GM18907 (cell line): ENCODE measurements around the gene ZMYM3.

Experiments used
- ATAC-seq: cut with Tn5 transposase; IDR thresholded peaks from one replicate; pipeline ENCODE4 v1.9.1; 2021; ENCODE audit warnings: mild to moderate bottlenecking, moderate library complexity; ENCODE audit not compliant: unreplicated experiment

Gene ZMYM3

DNA sequence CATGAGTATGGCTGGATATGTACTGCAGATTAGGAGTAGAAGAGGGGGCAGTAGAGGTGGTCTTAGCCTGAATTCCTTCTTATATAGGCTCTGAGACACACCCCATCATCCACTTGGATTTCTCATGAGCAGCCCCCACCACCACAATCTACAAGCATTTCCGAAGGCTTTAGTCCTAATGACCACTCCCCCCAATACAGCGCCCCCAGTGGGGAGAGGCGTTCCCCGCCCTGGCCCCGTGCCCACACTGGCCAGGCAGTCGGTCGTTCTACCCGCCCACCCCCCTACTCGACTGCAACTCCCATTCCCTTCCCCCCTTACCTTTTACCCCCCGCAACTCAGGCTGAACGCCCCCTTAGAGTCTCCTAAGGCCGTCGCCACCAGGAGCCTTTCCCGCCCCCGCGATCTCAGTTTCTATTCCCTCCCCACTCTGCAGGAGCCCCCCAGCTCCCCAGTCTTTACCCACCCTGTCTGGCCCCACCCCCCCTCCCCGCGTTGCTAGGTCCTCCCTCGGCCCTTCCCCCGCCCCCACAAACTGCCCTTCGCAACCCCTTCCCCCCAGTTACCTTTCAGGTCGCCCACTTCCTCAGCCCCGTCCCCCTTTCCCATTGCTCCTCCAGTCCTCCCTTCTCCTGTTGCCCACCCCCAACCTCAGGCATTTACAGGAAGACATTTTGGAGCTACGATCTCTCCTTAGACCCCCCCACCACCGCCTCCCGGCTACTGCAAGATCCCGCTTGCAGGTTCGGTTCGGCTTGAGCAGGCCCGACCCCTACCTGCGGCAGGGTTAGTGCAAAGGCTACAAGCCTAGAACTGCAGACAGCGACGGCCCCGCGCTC lies 468 bp downstream of the ZMYM3 start:
- ATAC-seq: no peak

DNA sequence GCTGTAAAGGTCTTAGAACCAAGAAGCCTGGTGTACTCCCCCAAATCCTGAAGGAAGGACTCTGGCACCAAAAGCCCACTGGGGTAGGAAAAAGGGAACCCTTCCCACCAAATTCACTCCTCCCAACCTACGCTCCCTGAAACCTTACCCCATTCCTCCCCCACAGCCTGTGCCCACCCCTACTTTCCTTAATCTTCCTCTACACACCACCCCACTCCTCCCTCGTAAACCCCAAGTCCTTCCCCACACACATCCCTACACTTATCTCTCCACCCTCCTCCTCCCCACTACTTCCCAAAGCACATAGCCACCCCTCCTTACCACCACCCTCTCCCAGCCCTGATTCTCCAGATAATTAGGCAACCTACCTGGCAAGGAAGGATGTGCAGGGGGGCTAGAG lies 1.7 kb downstream of the ZMYM3 start:
- no peak for ATAC-seq

DNA sequence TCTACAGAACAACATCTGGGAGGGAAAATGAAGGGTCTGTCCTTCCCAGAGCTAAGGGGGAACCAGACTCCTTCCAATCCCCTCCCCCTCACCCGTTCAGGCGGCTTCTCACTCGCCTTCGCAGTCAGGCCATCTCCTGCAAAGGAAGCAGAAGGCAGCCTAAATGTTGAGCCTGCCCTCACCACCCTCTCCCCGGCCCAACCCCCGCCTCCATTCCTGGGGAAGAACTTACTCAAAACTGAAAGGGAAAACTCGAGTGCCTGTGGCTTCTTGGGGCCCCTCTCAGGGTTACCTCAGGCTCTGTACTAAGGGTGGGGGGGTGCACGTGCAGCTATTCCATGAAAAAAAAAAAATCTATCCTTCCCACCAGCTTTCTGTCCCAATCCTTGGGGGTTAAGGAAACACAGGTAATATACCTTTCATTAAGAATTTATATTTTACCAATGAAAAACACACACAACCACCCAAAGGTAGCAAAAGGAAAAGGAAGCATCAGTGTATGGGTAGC lies 2.4 kb downstream of the ZMYM3 start:
- no peak for ATAC-seq

DNA sequence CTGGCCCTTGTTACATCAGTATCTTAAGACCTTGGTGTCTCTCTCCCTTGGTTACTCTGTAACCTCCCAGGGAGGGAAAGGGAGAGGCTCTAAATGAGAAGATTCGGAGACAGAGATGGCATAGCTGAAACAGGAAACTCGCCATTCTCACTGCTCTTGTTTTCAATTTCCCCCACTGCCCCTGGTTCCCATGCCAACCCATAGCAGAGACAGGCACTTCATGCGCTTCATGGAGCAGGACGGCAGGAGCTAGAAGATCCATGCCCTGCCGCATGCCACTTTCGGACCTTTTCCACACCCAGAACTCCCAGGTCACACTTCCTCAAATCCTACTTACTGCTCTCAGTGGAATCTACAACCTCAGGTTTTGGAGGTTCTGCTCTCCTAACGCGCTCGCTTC lies 3.1 kb downstream of the ZMYM3 start:
- ATAC-seq: no peak

DNA sequence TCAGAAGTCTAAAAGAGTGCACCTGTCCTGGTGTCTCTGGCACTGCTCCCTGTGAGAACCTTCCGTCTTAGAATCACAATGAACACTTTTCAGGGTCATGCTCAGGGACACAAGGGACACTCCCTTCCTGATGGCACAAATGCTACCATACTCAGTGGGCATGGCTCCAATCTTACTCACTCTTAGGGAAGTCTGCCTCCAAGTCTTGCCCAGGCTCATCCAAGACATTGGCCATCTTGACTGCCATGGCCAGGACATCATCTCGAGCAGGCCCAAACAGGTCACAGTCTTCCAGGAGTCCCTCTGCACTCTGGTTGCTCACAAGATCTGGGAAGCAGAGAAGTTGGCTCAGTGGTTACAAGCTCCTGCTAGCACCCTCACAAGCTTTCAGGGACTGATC lies 8.8 kb downstream of the ZMYM3 start:
- no peak for ATAC-seq

DNA sequence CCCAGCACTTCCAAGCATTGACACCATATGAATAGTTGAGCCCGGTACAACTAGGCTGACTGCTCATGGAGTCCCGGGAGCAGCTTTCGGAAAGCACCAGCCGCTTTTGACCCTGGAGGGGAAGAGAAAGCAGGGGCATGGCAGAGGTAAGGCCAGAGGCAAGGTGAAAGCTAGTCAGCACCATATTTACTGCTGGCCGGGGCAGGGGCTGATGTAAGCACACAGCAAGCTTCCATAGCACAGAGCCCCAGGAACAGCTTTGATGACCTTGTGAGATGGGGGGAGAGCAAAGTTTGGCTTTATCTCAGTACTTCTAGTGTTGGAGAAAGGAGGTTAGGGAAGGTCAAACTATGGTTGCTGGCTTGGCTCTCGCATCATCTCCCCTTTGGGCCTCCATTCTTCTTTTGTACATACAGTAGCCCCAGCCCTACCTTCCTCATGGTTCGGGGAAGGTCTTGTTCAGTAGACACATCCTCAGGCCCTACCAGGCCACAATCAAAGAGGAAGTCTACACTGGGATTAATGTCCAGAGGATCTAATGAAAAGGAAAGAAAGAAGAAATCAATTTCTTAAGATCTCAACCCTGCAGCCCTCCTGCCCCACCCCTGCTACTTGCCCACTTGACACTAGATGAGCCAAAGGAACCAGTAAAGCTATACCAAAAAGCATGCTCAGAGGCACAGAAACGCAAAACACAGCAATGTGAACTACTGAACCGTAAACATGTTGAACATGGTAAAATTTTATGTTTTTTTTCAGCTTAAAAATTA lies 9.4 kb downstream of the ZMYM3 start:
- ATAC-seq: no peak

DNA sequence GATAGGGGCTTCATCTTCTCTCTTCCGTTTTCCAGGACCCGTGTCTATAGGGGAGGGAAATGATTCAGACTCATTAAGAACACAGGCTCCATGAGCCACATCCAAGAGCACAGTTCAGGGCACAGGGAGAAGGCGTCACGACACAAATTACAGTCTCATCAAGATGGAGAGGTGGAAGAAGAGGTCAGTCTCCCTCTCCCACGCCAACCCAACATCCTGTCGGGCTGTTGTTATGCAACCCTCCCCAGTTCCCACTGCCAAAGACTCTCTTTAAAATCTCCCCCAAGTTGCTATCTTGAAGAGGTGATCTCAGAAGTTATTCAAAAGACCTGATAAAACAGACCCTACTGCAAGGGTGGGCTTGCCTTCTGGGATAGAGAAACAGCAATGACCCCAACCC lies 12.6 kb downstream of the ZMYM3 start:
- ATAC-seq: no peak

DNA sequence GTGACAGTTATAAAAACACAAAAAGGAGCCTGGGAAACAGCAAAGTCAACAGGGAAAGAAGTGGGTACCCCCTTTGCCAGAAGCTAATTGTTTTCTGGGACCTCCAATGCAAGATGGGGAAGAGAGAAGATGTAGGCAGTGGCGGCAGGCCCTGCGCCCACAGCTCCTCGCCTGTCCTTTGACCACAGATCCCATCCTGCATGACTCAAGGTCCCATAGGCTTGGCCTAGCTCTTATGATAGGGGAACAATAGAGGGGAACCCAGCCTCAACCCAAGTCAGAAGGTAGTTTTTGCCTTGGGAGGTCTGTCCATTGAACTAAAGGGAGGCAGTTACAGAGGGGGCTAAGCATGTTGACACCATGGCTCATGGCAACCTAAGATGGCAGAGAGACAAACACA lies 14.2 kb downstream of the ZMYM3 start:
- no peak for ATAC-seq

DNA sequence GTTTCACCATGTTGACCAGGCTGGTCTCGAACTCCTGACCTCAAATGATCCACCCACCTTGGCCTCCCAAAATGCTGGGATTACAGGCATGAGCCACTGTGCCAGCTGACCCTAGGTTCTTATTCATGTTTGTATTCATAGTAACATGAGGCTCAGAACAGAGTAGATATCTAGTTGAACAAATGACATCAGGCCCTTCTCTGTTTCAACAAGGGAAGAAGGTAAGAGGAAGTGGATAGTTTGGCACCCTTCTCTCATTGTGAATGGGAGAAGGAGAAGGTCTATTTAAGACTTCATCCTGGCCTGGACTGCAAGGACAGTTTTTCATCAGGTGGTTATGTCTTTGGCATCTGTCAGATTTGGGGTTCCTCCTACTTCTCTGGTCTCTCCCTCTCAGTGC lies 17.1 kb downstream of the ZMYM3 start:
- ATAC-seq: no peak

DNA sequence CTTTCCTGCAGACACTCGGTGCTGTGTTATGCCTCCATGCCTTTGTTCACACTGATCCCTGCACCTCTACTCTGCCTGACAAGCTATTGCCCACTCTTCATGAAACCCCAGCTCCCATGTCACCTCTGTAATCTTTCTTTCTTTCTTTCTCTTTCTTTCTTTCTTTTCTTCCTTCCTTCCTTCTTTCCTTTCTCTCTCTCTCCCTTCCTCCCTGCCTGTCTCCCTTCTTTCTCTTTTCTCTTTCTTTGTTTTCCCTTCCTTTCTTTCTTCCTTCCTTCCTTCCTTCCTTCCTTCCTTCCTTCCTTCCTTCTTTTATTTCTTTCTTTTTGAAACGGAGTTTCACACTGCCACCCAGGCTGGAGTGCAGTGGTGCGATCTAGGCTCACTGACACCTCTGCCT lies 18.5 kb downstream of the ZMYM3 start:
- ATAC-seq: no peak

DNA sequence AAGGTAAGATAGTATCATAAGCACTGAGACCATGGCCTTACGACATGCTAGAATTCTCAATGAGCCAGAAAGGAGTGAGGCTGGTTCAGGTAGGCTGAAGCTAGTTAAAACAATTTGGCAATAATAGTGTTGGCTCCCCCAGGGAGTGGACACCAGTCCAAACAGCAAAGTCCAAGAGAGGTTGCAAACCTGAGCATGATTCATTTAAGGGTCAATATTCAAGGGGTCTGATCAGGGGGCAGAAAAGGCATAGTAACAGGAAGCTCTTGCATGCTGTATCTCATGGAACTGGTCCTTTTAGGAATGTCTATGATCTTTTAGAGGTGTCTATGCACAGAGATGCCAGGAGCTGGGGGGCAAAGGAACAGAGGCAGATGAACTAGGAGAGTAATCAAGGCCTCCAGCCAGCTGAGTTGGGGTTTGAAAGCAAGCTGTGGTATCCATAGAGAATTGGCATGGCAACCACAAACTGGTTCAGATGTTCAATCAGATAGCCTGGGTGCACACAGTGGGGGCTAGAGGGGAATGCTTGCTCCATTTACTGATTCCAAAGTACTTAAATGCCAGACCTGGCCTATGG lies 25.8 kb downstream of the ZMYM3 start:
- no peak for ATAC-seq

DNA sequence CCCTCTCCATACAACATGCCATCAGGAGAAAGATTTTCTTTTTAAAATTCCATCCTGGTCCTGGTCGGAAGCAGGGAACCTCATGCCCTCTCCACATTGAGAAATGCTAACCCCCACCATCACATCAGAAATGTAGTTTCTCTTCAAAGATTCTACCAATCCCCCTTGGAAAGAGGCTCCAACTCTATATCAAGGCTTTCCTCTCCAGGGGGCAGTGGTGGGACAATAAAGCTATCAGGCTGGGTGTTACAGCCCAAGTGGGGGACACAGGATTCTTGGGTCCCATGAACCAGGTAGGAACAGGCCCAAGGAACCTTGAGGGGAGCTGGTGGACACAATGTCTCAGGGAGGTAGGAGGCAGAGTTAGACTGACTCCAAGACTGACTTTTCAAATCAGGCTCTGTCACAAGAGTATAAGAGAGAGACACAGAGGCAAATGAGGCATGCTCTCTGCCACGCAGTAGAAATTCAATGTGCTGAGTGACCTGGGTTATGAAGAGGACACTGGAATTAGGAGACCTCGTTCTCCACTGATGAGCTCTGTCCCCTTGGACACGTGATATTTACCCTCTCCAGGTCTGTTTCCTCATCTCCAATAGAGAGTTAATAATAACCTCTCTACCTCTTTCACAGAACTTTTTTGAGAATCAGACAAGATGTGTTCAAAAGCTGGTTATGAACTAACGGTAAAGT lies 26.4 kb downstream of the ZMYM3 start:
- no peak for ATAC-seq

DNA sequence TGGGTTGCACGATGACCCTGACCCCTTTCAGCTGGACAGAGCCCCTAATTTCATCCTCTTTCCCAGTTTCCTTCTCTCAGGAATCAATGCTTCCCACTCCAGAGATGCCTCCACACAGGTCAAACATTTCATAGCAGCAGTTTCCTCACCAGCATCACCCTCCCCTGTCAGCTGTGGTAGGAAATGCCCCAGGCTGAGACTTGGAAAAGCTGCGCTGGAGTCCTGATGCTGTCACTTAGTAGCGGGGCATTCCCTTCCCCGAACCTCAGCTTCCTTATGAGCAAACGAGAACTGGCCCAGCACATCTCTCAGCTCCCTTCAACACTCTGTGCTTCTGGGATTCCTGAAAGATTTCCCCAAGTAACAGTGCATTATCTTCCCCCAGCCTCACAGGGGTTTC lies 28.3 kb downstream of the ZMYM3 start:
- ATAC-seq: no peak

DNA sequence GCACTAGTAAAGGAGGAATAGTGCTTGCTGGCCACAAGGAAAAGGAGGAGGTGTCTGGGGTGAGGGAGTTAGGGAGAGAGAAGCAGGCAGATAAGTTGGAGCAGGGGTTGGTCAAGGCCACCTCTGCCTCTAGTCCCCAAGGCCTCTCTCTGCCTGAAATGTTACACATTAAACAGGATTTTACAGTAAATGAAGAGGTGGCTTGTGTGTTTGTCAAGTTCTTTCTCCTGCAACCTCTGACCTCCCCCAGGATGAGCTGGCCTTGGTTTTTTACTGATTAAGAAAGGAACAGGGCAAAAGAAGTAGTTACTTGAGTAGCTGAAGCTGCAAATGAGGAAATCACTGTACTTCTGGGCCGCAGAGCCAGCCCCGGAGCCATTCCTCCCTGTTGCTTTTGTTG lies 28.9 kb downstream of the ZMYM3 start:
- no peak for ATAC-seq

DNA sequence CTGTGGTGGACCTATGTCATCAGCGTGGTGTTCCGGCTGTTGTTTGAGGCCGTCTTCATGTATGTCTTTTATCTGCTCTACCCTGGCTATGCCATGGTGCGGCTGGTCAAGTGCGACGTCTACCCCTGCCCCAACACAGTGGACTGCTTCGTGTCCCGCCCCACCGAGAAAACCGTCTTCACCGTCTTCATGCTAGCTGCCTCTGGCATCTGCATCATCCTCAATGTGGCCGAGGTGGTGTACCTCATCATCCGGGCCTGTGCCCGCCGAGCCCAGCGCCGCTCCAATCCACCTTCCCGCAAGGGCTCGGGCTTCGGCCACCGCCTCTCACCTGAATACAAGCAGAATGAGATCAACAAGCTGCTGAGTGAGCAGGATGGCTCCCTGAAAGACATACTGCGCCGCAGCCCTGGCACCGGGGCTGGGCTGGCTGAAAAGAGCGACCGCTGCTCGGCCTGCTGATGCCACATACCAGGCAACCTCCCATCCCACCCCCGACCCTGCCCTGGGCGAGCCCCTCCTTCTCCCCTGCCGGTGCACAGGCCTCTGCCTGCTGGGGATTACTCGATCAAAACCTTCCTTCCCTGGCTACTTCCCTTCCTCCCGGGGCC lies 29.7 kb downstream of the ZMYM3 start:
- no peak for ATAC-seq

DNA sequence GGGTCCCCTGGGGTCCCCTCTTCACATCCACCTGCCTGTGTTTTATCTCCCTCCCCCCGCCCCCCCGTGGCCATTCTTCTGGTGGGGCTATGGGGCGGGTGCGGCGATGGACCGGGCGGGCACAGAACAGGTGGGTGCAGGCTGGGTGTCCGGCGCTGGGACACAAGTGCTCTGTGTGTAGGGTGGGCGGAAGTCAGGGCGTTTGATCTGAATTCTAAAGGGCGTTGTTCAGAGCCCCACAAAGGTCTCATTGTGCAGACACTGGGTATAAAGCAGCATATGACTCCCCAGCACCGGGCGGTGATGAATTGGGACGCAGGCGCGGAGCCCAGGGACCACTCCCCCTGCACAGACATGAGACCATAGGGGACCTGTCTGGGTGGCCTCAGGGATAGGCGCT lies 31.0 kb downstream of the ZMYM3 start, which contains the start of gene GJB1:
Gene GJB1, plus strand, starts transcription at position 296 of the 400 bp plus-strand sequence. CDS start 484 bp downstream, outside the sequence.
- ATAC-seq: no peak

DNA sequence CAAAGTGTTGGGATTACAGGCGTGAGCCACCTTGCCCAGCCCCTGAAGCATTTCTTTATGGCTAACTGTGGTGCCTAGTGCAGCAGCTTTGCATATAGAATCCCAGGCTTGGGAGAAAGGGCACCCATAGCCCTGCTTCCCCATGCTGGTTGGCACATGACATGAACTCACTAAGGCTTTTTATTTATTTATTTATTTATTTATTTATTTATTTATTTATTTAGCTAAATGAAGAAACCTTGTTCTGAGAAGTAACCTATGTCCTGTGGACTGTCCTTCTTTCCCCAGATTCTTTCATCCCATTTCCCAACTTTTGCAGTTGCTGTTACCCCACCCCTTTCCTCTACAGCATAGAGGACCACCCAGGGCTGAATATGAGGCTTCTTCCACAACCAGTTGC lies 32.8 kb downstream of the ZMYM3 start:
- ATAC-seq: no peak

DNA sequence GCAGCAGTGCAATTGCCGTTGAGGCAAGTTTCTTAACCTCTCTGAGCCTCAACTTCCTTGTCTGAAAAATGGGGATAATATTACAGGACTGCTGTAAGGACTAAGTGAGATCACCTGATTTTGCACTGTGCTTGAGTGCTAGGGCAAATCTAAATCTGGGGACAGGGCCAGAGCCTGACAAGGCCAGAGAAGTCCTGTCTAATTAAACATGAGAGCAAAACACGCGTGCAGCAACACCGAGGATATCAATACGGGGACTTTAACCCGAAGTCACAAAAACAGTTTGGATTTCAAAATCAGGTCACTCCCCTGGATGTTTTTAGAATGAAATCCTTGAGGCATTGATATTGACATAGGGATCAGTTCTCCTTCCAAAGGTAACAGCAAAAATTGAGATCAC lies 36.6 kb downstream of the ZMYM3 start:
- ATAC-seq: no peak

DNA sequence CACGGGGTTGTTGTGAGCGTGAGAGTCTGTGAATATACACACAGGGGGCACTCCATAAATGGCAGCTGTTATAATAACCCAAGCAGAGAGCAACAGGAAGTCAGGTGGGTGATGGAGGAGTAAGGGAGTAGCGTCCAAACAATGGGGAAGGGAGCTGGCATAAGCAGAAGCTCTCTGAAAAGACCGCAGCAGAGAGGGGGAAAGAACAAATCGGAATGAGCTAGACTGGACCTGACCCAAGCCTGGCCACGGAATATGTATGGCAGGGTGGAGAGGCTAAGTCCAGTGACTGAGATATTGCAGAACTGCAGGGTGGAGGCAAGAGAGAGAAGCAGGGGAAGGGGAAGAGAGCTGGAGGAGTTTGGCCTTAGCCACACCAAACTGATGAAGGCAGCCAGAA lies 37.5 kb downstream of the ZMYM3 start:
- ATAC-seq: no peak

DNA sequence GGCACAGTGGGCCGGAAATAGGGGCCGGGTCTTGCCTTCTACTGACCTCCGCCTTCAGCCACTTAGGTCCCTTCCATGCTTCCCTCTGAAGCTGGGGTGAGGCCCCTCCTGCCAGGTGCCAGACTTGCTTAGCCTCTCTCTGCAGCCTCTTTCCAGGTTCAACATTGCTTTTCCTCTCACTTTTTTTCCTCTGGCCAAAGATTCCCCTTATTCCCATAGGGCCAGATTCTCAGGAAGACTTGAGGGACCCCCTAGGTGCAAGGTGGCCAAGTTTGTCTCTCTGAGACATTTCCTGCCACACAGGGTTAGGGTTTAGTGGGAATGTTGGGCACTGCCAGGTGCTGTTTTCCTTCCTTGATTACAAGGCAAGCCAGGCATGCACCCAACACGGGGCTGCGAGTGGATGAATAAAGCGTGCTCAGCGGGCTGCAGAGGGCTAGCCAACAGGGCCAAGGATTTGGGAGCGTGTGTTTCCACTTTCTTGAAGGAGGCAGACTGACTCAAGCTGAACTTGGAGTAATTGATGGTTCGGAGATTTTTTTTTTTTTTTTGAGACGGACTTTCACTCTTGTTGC lies 38.5 kb downstream of the ZMYM3 start:
- no peak for ATAC-seq
